ENCODE measurements around the gene EZH1. TPM values are rescaled to one million over a fixed set of nuclear protein-coding genes. Genes with fewer than 3 reads are reported as not detected.

Gene EZH1
- total and polyA plus RNA-seq, 10 of the 15 experiments (the other 5 are each of a cell fraction or from before 2014, with no cell fraction given), result 6.1 to 43.3 (median 16.8) TPM

DNA sequence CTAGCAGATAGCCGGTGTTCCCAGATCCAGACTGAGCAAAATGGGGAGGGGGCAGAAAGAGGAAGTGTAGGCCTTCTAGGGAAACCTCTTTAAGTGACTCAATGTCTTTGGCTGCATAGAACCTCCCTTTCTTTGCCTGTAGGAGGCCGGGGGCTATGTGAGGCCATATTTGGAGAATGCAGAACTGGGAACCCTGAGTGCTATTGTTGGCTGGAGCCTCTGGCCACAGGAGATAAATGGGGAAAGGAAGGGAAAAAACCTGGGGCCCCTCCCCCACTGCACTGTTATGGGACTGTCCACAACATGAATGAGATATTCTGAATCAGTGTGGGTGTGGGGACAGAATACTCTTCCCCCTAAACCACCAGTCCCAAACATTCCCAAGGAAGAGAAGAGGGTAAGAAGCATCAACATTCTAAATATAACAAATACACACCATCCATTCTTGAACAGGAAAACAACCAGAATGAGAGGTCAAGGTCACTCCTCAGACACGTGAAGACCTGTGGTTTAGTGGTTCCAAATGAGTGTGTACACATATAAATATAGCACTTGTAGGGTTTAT, 30.8 kb upstream of the EZH1 start (continued):
- TF ChIP-seq, protein P1, sequence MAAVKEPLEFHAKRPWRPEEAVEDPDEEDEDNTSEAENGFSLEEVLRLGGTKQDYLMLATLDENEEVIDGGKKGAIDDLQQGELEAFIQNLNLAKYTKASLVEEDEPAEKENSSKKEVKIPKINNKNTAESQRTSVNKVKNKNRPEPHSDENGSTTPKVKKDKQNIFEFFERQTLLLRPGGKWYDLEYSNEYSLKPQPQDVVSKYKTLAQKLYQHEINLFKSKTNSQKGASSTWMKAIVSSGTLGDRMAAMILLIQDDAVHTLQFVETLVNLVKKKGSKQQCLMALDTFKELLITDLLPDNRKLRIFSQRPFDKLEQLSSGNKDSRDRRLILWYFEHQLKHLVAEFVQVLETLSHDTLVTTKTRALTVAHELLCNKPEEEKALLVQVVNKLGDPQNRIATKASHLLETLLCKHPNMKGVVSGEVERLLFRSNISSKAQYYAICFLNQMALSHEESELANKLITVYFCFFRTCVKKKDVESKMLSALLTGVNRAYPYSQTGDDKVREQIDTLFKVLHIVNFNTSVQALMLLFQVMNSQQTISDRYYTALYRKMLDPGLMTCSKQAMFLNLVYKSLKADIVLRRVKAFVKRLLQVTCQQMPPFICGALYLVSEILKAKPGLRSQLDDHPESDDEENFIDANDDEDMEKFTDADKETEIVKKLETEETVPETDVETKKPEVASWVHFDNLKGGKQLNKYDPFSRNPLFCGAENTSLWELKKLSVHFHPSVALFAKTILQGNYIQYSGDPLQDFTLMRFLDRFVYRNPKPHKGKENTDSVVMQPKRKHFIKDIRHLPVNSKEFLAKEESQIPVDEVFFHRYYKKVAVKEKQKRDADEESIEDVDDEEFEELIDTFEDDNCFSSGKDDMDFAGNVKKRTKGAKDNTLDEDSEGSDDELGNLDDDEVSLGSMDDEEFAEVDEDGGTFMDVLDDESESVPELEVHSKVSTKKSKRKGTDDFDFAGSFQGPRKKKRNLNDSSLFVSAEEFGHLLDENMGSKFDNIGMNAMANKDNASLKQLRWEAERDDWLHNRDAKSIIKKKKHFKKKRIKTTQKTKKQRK (IDR thresholded peaks at IDR 0.05; ENCODE audit: low read depth, low read length), result no peak
- peak; percentile 18; the same call in 1 of the 2 replicates for TF ChIP-seq RAD51 (IDR thresholded peaks at IDR 0.05)
- TF ChIP-seq STAT3 (IDR thresholded peaks at IDR 0.05; ENCODE audit: low read depth, low read length), result 0 out of 2 replicates have a peak, but pooled peaks have one; percentile 31
- TF ChIP-seq, protein P2, sequence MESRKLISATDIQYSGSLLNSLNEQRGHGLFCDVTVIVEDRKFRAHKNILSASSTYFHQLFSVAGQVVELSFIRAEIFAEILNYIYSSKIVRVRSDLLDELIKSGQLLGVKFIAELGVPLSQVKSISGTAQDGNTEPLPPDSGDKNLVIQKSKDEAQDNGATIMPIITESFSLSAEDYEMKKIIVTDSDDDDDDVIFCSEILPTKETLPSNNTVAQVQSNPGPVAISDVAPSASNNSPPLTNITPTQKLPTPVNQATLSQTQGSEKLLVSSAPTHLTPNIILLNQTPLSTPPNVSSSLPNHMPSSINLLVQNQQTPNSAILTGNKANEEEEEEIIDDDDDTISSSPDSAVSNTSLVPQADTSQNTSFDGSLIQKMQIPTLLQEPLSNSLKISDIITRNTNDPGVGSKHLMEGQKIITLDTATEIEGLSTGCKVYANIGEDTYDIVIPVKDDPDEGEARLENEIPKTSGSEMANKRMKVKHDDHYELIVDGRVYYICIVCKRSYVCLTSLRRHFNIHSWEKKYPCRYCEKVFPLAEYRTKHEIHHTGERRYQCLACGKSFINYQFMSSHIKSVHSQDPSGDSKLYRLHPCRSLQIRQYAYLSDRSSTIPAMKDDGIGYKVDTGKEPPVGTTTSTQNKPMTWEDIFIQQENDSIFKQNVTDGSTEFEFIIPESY (IDR thresholded peaks at IDR 0.05), result no peak
- TF ChIP-seq, protein P3, sequence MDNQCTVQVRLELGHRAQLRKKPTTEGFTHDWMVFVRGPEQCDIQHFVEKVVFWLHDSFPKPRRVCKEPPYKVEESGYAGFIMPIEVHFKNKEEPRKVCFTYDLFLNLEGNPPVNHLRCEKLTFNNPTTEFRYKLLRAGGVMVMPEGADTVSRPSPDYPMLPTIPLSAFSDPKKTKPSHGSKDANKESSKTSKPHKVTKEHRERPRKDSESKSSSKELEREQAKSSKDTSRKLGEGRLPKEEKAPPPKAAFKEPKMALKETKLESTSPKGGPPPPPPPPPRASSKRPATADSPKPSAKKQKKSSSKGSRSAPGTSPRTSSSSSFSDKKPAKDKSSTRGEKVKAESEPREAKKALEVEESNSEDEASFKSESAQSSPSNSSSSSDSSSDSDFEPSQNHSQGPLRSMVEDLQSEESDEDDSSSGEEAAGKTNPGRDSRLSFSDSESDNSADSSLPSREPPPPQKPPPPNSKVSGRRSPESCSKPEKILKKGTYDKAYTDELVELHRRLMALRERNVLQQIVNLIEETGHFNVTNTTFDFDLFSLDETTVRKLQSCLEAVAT (IDR thresholded peaks at IDR 0.05), result 0 out of 2 replicates have a peak, but pooled peaks have one; percentile 41
- TF ChIP-seq MTA2 (IDR thresholded peaks at IDR 0.05; ENCODE audit: low read depth), result peak; percentile 44; the same call in 1 of the 2 replicates
- TF ChIP-seq BHLHE40 (IDR thresholded peaks at IDR 0.05; ENCODE audit: borderline replicate concordance in 1 of 2, low read depth in 2 of 2, low read length in 1 of 2), result peak; percentile 83 to 86; a peak in 3 of 4 replicates
- no peak for TF ChIP-seq ATF7 (IDR thresholded peaks at IDR 0.05; ENCODE audit: low read depth)
- no peak for TF ChIP-seq GABPA (IDR thresholded peaks at IDR 0.05; ENCODE audit: low read depth)
- no peak for TF ChIP-seq SIX5 (IDR thresholded peaks at IDR 0.05; ENCODE audit: low read depth, low read length, severe bottlenecking)
- peak; percentile 83 for TF ChIP-seq FOXM1 (IDR thresholded peaks at IDR 0.05; ENCODE audit: low read depth, low read length)
- TF ChIP-seq NBN (IDR thresholded peaks at IDR 0.05), result peak; percentile 49; the same call in 1 of the 2 replicates
- TF ChIP-seq TAF1 (IDR thresholded peaks at IDR 0.05; ENCODE audit: borderline replicate concordance, low read depth, low read length), result no peak
- TF ChIP-seq SP1 (IDR thresholded peaks at IDR 0.05; ENCODE audit: low read depth, low read length), result peak; percentile 43
- TF ChIP-seq IKZF1 (conservative IDR thresholded peaks at IDR 0.05), result peak; percentile 83
- peak; percentile 60 for TF ChIP-seq BCL11A (IDR thresholded peaks at IDR 0.05; ENCODE audit: low read depth, low read length)
- TF ChIP-seq EP300 (IDR thresholded peaks at IDR 0.05; ENCODE audit: borderline replicate concordance in 1 of 2, control insufficient read depth in 1 of 2, low read depth in 2 of 2, low read length in 2 of 2), result peak in 1 of 2 experiments; percentile 21; a peak in 1 of 4 replicates
- TF ChIP-seq JUND (IDR thresholded peaks at IDR 0.05; ENCODE audit: low read depth, low read length), result no peak
- no peak for TF ChIP-seq CHD1 (IDR thresholded peaks at IDR 0.05; ENCODE audit: low read depth, low read length)
- TF ChIP-seq WRNIP1 (IDR thresholded peaks at IDR 0.05; ENCODE audit: borderline replicate concordance, low read depth, low read length), result no peak
- TF ChIP-seq, protein P4, sequence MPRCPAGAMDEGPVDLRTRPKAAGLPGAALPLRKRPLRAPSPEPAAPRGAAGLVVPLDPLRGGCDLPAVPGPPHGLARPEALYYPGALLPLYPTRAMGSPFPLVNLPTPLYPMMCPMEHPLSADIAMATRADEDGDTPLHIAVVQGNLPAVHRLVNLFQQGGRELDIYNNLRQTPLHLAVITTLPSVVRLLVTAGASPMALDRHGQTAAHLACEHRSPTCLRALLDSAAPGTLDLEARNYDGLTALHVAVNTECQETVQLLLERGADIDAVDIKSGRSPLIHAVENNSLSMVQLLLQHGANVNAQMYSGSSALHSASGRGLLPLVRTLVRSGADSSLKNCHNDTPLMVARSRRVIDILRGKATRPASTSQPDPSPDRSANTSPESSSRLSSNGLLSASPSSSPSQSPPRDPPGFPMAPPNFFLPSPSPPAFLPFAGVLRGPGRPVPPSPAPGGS (IDR thresholded peaks at IDR 0.05; ENCODE audit: borderline replicate concordance, insufficient read depth, low read depth, low read length, poor library complexity, severe bottlenecking), result peak; percentile 98
- TF ChIP-seq GATAD2B (conservative IDR thresholded peaks at IDR 0.05; ENCODE audit: low read depth), result no peak
- no peak for TF ChIP-seq HDGF (IDR thresholded peaks at IDR 0.05)

All from GM12878 (cell line).